BE2C (cell line): ENCODE measurements around the gene KCNC3.
"Not testable (repeated sequence)": the region's sequence is repeated elsewhere in the genome, so short reads cannot be mapped to it uniquely, and the experiment has no call there.

Experiments
- DNase-seq: peaks from one replicate; pipeline ENCODE4 v3.0.0-alpha.2; 2020
- H3K27me3 ChIP-seq: fragments of 250-450 bp; sonication (Bioruptor Pico); 2 replicates; pipeline ENCODE4 v1.5.1; 2020; ENCODE audit warnings: mild to moderate bottlenecking
- H3K36me3 ChIP-seq: fragments of 250-450 bp; sonication (Bioruptor Pico); 2 replicates; pipeline ENCODE4 v1.5.1; 2020; ENCODE audit warnings: mild to moderate bottlenecking
- H3K4me1 ChIP-seq: fragments of 250-450 bp; sonication (Bioruptor Pico); 2 replicates; pipeline ENCODE4 v1.5.1; 2020
- H3K4me3 ChIP-seq: 2 replicates; pipeline ENCODE4 v1.5.1; 2011; ENCODE audit warnings: low read depth, low read length
- H3K9me3 ChIP-seq: fragments of 250-450 bp; sonication (Bioruptor Pico); 2 replicates; pipeline ENCODE4 v1.5.1; 2020
- CTCF ChIP-seq: IDR thresholded peaks from 2 replicates; pipeline ENCODE4 v1.5.1; 2012; ENCODE audit warnings: mild to moderate bottlenecking, low read depth, low read length

Gene KCNC3

GRCh38 chr19:50340331-50340730 is 11.2 kb upstream of the KCNC3 start:
- no peak overlapping the region for H3K4me3 ChIP-seq
- TF ChIP-seq CTCF: no peak

GRCh38 chr19:50337031-50337430 is 7.9 kb upstream of the KCNC3 start:
- H3K4me1 ChIP-seq, H3K36me3 ChIP-seq: not testable (repeated sequence)

More at GRCh38 chr19:50340331-50340730, 11.2 kb upstream of the KCNC3 start:
- H3K4me1 ChIP-seq: no peaks in the 10 kb centered on the region
- no peaks in the 10 kb centered on the region for H3K36me3 ChIP-seq
- no peak for DNase-seq
- H3K27me3 ChIP-seq: no peaks in the 10 kb centered on the region
- H3K9me3 ChIP-seq: no peaks in the 10 kb centered on the region

GRCh38 chr19:50334741-50335421 is 5.7 kb upstream of the KCNC3 start:
- Histone ChIP-seq H3K27me3 (no peaks in the 10 kb centered on the region), H3K4me1 (no peaks in the 10 kb centered on the region), H3K9me3 (no peaks in the 10 kb centered on the region), H3K4me3 (no peak overlapping the region), H3K36me3 (no peaks in the 10 kb centered on the region)
- no peak for DNase-seq
- no peak for TF ChIP-seq CTCF

More at GRCh38 chr19:50337031-50337430, 7.9 kb upstream of the KCNC3 start:
- H3K9me3 ChIP-seq, DNase-seq, H3K27me3 ChIP-seq, H3K4me3 ChIP-seq: not testable (repeated sequence)

GRCh38 chr19:50333737-50334617 is 4.8 kb upstream of the KCNC3 start:
- no peak for TF ChIP-seq CTCF
- Histone ChIP-seq H3K27me3 (no peaks in the 10 kb centered on the region), H3K9me3 (no peaks in the 10 kb centered on the region), H3K36me3 (no peaks in the 10 kb centered on the region), H3K4me1 (no peaks in the 10 kb centered on the region), H3K4me3 (peak overlapping the region; percentile 65)
- DNase-seq: peak; percentile 81

GRCh38 chr19:50333235-50333736 is 4.1 kb upstream of the KCNC3 start:
- Histone ChIP-seq H3K27me3 (no peaks in the 10 kb centered on the region), H3K4me1 (no peaks in the 10 kb centered on the region), H3K4me3 (peak overlapping the region; percentile 65), H3K9me3 (no peaks in the 10 kb centered on the region), H3K36me3 (no peaks in the 10 kb centered on the region)
- DNase-seq: peak; percentile 92
- peak; percentile 5; the same call in 1 of the 2 replicates for TF ChIP-seq CTCF

GRCh38 chr19:50332244-50333038 is 3.3 kb upstream of the KCNC3 start:
- no peak overlapping the region for H3K4me3 ChIP-seq
- DNase-seq: no peak
- H3K36me3 ChIP-seq: no peaks in the 10 kb centered on the region
- no peaks in the 10 kb centered on the region for H3K9me3 ChIP-seq
- no peaks in the 10 kb centered on the region for H3K27me3 ChIP-seq
- TF ChIP-seq CTCF: no peak
- no peaks in the 10 kb centered on the region for H3K4me1 ChIP-seq
